Neural progenitor cell (in vitro differentiated cells): ENCODE measurements around the gene ABHD2.

ENCODE experiments used
- CTCF ChIP-seq: fragments of 200-600 bp; sonication (generic); IDR thresholded peaks from 2 replicates; pipeline ENCODE4 v1.5.1; 2017; ENCODE audit warnings: antibody characterized with exemption, mild to moderate bottlenecking
- EZH2 ChIP-seq: fragments of 200-600 bp; sonication (generic); IDR thresholded peaks from 2 replicates; pipeline ENCODE4 v1.6.1; 2017; ENCODE audit warnings: antibody characterized with exemption, mild to moderate bottlenecking, moderate library complexity
- EZH2phosphoT487 ChIP-seq: fragments of 200-600 bp; sonication (generic); IDR thresholded peaks from 2 replicates; pipeline ENCODE4 v1.6.1; 2017; ENCODE audit warnings: antibody characterized with exemption

GRCh38 chr15:89054873-89055272, 33.4 kb upstream of the ABHD2 start:
- no peak for TF ChIP-seq CTCF
- TF ChIP-seq EZH2: no peak
- no peak for TF ChIP-seq EZH2phosphoT487
